Activated CD4-positive, CD25-positive, alpha-beta regulatory T cell (primary cell): Measurements from ENCODE around the gene CPXM2.
"Not testable (repeated sequence)": the region's sequence is repeated elsewhere in the genome, so short reads cannot be mapped to it uniquely, and the experiment has no call there.

Source experiments
- DNase-seq, 4 experiments: peaks; one replicate each; lab custom pipeline; 2025; lab: John Stamatoyannopoulos, UW

Gene CPXM2

DNA sequence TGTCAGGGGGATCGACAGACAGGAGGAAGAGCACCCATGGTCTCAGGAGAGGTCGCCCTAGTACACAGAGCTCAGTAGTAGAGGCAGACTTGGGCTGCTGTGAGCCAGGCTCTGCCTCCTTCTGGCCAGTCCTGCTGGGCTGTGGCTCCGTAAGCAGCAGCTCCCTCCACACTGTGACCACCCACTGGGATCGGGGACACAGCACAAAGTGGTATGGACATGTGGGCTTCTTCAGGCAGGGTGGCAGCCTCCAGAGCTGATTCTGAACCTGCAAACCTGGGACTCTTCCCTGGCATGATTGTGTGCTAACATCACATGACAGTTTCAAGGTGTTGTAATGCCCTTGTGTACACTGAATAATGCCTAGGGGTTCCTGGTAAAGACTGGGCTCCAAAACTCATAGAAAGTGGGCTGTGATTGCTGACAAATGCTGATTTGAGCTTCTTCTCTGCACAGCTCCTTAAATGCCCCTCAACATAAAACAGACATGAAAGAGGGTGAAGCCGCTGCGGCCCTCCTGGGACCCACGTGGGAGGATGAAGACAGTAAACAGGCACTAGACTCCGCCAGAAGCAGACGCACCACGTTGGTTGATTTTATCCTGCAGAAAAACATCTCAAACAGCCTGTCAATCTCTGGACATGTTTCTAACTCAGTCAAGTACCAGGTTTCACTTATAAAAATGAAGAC is 148.7 kb downstream of the CPXM2 start:
- no peak for DNase-seq

DNA sequence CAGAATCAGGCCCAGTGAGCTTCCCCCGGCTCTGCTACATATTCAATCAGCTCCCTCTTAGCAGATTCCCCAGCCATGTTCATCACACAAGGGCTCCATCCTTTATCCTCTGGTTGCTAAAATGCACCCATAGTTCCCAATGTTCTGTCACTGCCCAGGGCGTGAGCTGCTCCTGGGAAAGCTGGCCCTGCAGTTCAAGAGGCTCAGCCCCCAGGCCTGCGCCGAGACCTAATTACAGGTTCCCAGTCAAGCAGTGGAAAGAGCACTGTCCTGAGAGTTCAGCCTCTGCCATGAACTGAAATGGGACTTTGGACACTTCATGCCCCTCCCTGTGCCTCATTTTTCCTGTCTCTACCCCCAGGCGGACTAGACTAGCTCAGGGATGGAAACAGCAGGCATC is 149.9 kb downstream of the CPXM2 start:
- DNase-seq = no peak

DNA sequence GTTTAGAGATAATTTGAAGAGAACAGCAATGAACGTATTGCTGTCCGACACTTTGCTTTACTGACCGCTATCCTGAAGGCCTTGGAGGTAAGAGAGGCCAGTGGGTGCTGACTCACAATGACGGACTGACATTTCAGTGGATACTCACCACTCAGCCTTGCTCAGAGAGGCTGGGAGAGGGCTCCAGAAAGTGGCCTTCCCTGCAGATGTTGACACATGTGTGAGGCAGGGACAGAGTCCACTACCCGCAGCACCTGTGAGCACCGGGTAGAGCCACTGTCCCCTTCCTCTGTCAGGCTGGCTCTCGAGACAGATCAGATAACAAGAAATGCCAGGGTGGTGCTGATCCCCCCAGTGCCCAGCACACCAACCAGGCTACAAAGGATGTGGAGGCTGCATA is 150.5 kb downstream of the CPXM2 start:
- no peak for DNase-seq

DNA sequence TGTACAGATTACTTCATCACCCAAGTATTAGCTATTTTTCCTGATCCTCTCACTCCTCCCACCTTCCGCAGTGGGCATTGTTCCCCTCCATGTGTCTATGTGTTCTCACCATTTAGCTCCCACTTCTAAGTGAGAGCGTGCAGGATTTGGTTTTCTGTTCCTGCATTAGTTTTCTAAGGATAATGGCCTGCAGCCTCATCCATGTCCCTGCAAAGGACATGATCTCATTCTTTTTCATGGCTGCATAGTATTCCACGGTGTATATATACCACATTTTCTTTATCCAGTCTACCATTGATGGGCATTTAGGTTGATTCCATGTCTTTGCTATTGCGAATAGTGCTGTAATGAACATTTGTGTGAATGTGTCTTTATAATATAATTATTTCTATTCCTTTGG is 154.7 kb downstream of the CPXM2 start:
- DNase-seq = not testable (repeated sequence)

DNA sequence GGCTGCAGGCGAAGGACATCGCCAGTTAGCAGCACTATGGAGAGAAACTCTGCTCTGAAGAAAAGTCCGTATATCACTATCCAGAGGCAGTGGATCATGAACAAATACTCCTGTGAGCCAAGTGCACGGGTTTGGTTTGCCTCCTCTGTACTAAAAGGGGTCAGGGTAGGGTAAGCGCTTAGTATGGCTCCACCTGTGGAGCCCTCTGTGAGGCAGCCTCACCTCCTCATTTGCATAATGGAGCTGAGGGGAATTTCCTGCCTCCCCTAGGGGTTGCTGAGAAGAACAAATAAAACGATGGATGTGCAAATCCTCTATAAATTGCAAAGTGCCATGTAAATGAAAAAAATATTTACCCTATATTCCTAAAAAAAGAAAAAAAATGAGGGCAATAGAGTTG is 162.1 kb downstream of the CPXM2 start:
- DNase-seq = no peak

DNA sequence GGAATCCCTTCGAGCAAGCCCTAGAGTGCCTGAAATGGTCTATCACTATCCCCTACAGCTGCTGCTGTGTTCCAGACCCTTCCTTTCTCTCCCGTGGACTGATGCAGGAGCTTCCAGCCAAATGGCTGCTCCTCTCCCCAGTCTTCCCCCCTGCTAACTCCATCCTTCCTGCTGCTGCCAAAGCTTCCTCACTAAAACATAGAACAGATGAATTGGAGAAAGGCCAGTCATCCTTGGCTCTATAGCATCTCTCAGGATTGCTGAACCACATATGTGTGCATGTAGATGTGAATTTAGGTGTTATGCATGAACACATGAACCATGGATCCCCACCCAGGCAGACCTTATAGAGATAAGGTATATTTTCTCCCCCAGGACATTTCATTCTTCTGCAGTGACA is 164.8 kb downstream of the CPXM2 start:
- DNase-seq = no peak

DNA sequence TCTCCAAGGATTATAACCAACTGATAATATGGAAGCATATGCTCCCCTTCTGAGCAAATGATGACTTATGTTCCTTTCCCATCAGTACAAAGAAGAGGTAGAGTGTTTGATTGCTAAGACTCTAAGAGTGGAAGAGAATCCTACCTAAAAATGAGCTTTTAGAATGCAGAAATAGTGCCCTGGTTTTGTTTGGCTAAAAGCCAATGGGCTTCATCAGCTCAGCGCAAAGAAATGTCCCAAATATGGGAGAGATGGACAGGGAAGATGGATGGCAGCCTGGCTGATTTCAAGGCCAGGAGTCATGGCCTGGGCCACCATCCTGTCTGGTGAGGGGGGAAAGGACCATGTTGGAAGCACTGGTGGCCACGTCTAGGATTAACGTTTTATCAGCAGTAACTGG is 165.2 kb downstream of the CPXM2 start:
- no peak for DNase-seq

DNA sequence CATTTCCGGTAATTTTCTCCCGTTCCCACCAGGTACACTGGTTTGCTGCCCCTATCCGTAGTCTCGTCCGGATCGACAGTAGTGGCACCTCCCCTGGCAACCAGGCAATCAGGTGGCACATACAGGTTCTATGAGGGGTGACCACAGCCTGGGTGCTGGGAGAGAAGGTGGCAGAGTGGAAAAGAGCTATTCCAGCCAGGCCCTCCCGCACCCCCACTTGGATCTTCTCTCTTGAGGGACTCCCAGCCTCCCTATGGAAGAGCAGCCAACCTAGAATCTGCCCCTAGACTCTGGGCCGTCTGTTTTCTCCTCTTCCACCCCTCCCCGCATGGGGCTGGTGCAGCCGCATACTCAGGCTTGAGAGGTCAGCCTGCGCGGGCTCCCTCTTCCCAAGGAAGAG is 166.9 kb downstream of the CPXM2 start:
- no peak for DNase-seq

DNA sequence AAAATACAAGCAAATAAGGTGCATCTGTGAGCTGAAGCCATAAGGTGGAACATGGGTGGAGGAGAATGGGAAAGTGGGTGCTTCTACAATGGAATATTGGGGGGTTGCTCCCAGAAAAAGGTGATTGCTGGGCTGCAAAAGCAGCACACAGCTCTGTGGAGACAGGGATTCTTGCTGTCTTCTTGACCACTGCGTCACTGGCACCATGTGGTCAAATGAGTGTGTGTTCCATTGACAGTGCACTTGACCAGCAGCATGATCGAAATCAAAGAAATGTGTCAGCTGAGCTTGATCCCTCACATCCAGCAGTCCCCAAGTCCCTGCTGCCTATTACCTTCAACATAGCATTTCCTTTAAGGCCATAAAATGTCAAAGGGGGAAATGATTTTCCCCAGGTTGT is 169.3 kb downstream of the CPXM2 start:
- DNase-seq = no peak

DNA sequence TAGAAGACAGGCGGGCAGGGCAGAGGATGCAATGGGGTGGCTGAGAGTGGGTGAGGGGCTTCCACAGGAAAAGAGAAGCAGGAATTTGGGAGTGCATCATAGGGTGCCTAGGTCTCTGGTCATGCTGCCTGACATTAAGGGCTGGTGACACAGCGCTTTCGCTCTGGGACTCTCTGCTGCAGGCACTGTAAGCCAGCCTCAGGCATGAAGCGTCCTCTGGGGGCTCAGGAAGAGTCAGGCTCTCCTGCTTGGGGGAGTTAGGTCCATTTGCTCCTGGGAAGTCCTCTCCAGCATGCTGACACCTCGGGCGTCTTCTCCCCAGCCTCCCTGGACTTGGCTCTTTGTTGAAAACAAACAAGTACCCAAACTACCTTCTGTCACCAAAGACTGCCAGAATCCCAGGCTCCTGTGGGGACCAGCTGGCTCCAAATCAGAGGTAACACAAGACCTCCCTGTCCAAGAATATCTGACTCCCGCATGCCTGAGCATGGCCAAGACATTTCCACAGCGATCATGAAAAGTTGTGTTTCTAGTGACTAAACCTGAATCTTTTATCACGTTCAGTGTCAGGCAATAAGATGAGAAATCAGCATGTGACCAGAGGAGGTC is 170.1 kb downstream of the CPXM2 start:
- no peak for DNase-seq

DNA sequence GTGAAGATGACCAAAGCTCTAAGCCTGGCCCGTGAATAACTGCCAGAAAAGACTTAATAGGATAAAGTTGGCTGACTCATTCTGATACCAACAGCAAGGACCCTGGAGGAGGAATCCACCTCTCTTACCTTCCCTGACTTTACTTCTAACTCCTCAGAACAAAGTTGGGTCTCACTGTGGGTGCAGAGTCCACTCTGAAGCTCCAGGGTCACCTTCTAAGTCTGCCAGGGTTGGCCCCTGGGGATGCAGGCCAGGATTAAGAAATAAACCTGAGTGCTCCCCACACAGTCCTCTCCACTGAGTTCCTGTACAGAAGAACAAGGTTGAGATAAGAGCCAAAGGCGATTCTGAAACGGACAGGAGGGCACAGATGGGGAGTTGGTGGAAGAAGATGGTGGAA is 171.1 kb downstream of the CPXM2 start:
- DNase-seq = no peak

DNA sequence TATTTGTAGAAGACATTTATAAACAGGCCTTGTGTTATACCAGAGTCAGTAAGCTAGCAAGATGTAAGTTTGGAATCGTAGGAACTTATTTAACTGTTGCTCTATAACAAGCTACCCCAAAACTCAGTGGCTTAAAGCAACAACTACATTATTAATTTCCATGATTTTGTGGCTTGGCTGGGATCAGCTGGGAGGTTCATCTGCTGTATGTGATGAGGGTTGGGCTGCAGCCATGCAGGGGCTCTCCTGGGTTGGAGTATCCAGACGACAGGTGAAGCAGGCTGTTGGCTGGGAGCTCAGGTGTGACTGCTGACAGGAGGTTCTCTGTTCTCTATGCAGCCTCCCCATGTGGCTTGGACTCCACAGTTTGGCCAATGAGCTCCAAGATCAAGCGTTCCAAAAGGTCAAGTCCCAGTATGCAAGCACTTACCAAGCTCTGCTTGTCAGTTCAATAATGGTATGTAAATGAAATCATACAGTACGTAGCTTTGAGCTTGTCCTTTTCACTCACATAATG is 173.0 kb downstream of the CPXM2 start:
- no peak for DNase-seq

DNA sequence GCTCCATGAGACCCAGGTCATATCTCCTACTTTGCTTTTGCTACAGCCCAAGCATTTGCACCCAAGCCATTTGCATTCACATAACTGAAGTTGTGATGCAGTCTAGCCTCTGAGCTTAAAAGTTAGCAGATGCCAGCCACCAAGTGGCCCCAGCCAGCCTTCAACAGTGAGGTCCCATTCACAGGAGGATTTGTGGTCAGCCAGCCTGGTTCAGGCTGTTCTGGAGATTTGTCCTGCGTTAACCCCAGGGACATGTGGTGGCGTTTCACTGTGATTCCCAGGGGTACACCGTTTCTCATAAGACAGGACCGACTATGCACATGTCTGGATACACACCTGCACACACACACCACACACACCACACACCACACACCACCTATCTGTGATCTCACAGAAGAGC is 174.3 kb downstream of the CPXM2 start:
- no peak for DNase-seq

DNA sequence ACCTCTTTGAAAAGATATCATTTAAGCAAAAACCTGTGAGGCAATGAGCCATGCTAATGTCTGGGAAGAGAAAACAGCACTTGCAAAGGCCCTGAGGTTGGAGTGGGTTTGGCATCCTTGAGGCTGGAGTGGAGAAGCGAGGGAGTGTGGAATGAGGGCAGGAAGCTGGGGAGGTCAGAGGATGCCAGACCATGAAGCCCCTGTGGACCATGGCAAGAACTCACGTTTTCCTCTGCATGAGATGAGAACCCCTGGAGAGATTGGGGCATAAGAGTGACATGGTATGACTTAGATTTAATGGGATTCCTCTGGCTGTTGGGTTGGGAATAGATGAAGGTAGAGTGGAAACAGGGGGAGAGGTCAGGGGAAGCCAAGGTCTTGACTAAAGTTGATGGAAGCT is 176.1 kb downstream of the CPXM2 start:
- no peak for DNase-seq

DNA sequence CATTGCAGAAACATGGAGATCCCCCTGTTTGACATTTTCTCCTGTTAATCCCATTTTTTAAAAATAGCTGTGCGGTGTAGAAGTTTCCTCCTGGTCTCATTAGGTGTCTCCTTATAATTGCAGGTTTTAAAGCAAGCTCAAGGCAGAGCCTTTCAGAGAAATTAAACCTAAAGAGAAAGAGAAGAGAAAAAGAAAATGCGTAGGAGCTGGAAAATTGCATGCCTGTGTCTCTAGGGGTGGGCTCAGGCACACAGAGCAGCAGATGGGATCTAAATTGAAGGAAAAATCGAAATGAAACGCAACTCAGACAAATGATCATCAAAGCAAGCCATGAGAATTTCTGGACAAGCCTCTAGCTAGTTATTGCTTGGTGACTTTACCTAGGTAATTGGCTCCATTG is 185.4 kb downstream of the CPXM2 start:
- DNase-seq = no peak

DNA sequence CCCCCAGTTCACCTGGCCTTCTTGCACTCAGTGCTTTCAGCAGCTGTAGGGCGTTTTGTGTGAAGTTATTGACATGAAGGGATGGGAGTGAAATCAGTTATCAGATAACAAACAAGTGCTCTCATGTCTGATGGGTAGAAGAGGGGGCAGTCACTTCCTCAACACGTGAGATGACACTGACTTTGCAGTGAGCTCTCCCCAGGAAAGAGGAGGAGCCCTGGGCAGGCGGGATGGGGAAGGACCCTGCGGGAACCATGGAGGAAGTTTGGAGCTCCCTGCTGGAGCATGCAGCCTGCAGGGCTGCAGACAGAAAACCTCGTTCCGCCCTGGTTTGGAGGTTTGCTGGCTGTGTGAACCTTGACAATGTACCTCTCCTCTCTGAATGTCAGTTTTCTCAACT is 186.8 kb downstream of the CPXM2 start:
- DNase-seq = no peak

DNA sequence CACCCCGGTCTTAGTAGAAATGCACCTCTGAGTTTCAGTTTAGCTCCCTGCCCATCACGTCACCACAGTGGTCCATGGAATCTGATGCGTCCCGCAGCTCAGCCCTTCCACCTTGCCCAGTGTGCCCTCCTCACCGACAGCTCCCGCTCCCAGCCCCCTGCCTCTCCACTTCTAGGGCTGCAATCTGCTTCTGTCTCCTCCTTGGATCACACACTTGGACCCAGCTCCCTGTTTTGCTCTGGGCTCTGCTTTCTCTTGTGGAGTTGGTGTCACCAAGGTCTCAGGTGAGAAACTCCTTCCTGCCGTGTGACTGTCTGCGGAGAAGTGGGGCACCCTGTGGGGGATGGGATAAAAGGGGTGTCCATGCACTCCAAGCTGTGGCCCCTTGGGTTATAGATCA is 187.5 kb downstream of the CPXM2 start:
- no peak for DNase-seq

DNA sequence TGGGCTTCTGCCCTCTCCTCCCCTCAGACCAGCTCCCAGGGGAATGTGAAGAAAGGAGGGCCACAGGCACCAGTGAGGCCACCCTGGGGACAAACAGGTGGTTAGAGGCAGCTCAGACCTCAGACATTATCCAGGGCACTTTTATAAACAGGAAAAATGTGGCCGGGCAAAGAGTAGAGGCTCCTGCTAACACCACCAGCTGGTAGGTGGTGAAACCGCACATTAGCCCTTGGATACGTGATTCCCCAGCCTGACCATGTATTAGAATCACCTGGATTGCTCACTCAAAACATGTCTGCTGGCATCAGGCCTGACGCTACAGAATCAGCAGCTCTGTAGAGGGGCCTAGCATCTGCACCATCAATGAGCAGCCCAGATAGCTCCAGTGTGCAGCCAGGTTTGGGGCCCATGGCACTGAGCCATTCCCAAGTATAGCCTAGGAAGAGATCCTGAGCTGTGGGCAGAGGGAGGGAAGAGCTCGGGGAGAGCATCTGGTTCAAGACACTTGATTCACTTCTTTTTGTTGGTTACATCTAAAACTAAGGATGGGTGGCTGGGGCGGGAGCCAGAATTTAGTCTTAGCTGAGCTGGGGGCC is 188.3 kb downstream of the CPXM2 start:
- DNase-seq = no peak
